ENCODE measurements around the gene TMPRSS4. TPM values are rescaled to one million over a fixed set of nuclear protein-coding genes. Genes with fewer than 3 reads are reported as not detected.

TMPRSS4 gene
- not detected for total RNA-seq

GRCh38 chr11:118076754-118077281, at the start of gene TMPRSS4:
TSS of gene TMPRSS4 (plus strand) at chr11:118077078. CDS start at chr11:118077303, 225 bp downstream.
- Histone ChIP-seq H3K27me3 (no peaks in the 10 kb centered on the region), H3K4me3 (no peak within 1 kb of the TSS), H3K4me1 (no peaks in the 10 kb centered on the region), H3K36me3 (no peaks in the 10 kb centered on the region), H3K27ac (no peak within 1 kb of the TSS), H3K9me3 (no peaks in the 10 kb centered on the region)
- DNase-seq (ENCODE audit: low spot score in 2 of 2): no peak
- intact Hi-C loops (cut with DNase I): no loop called here
- TF ChIP-seq CTCF (IDR thresholded peaks at IDR 0.05): no peak

- intact Hi-C loops (cut with DNase I): no loop called here
- H3K4me3 ChIP-seq: no peak overlapping the region
- DNase-seq (ENCODE audit: low spot score in 2 of 2): no peak
- H3K9me3 ChIP-seq: peaks cover 0 to 2% of the 10 kb centered on the region in 2 donors
- no peak for TF ChIP-seq CTCF (IDR thresholded peaks at IDR 0.05)
- no peak overlapping the region for H3K27ac ChIP-seq
- no peaks in the 10 kb centered on the region for H3K27me3 ChIP-seq
- no peaks in the 10 kb centered on the region for H3K4me1 ChIP-seq
- H3K36me3 ChIP-seq: no peaks in the 10 kb centered on the region
Measured at GRCh38 chr11:118027694-118028093, 49.2 kb upstream of the TMPRSS4 start.

DNA sequence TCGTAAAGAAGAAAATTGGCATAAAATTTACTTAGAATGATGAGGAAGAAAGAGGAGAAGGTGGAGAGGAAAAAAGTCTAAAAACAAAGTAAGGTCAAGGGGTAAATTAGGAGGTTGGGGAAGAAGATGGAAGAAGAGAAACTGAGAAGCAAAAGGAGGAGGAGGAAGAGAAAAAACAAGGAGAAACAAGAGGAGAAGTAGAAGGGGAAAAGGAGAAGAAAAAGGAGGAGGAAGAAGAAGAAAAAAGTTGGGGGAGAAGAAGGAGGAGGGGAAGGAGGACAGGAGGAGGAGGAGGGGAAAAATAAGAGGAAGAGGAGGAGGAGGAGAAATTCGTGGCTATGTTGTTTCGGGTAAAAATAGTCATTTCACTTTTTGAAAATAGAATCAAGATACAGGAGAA, 48.3 kb upstream of the TMPRSS4 start:
- no peaks in the 10 kb centered on the region for H3K36me3 ChIP-seq
- H3K4me1 ChIP-seq: no peaks in the 10 kb centered on the region
- peaks cover 0 to 2% of the 10 kb centered on the region in 2 donors for H3K9me3 ChIP-seq
- TF ChIP-seq CTCF (IDR thresholded peaks at IDR 0.05): no peak
- no peak overlapping the region for H3K4me3 ChIP-seq
- no peak for DNase-seq (ENCODE audit: low spot score in 2 of 2)
- intact Hi-C loops (cut with DNase I): no loop called here
- H3K27me3 ChIP-seq: no peaks in the 10 kb centered on the region
- H3K27ac ChIP-seq: no peak overlapping the region

- no peak for DNase-seq (ENCODE audit: low spot score in 2 of 2)
- Histone ChIP-seq H3K36me3 (no peaks in the 10 kb centered on the region), H3K4me3 (no peak overlapping the region), H3K4me1 (no peaks in the 10 kb centered on the region), H3K9me3 (no peaks in the 10 kb centered on the region), H3K27ac (no peak overlapping the region), H3K27me3 (no peaks in the 10 kb centered on the region)
- intact Hi-C loops (cut with DNase I): no loop called here
- TF ChIP-seq CTCF (IDR thresholded peaks at IDR 0.05): no peak
Measured at GRCh38 chr11:118033443-118033842, 43.4 kb upstream of the TMPRSS4 start.

GRCh38 chr11:118042141-118042540, 34.7 kb upstream of the TMPRSS4 start:
- Histone ChIP-seq H3K36me3 (no peaks in the 10 kb centered on the region), H3K27me3 (no peaks in the 10 kb centered on the region), H3K4me1 (no peaks in the 10 kb centered on the region), H3K27ac (no peak overlapping the region), H3K4me3 (no peak overlapping the region), H3K9me3 (no peaks in the 10 kb centered on the region)
- intact Hi-C loops (cut with DNase I): no loop called here
- no peak for TF ChIP-seq CTCF (IDR thresholded peaks at IDR 0.05)
- no peak for DNase-seq (ENCODE audit: low spot score in 2 of 2)

- Histone ChIP-seq H3K27me3 (no peaks in the 10 kb centered on the region), H3K27ac (no peak overlapping the region), H3K4me3 (no peak overlapping the region), H3K4me1 (no peaks in the 10 kb centered on the region), H3K9me3 (no peaks in the 10 kb centered on the region), H3K36me3 (no peaks in the 10 kb centered on the region)
- intact Hi-C loops (cut with DNase I): no loop called here
- no peak for DNase-seq (ENCODE audit: low spot score in 2 of 2)
- TF ChIP-seq CTCF (IDR thresholded peaks at IDR 0.05): no peak
Measured at GRCh38 chr11:118042796-118043195, 34.1 kb upstream of the TMPRSS4 start.

All from ascending aorta (tissue), 2 donors.